HG03196 (cell line): Measurements from ENCODE around the gene SULT1E1.
"Not testable (repeated sequence)": the region's sequence is repeated elsewhere in the genome, so short reads cannot be mapped to it uniquely, and the experiment has no call there.

Experiments used
- ATAC-seq: cut with Tn5 transposase; IDR thresholded peaks from one replicate; pipeline ENCODE4 v1.9.1; 2021; ENCODE audit not compliant: unreplicated experiment

The SULT1E1 gene

GRCh38 chr4:69848028-69848427 lies 11.9 kb downstream of the SULT1E1 start:
- ATAC-seq = no peak

GRCh38 chr4:69843932-69844331 lies 16.0 kb downstream of the SULT1E1 start:
- ATAC-seq = peak; percentile 72

GRCh38 chr4:69843301-69843700 lies 16.6 kb downstream of the SULT1E1 start:
- no peak for ATAC-seq

GRCh38 chr4:69838977-69839376 lies 21.0 kb downstream of the SULT1E1 start:
- no peak for ATAC-seq

- no peak for ATAC-seq
Measured at GRCh38 chr4:69836287-69836686, 23.7 kb downstream of the SULT1E1 start.

GRCh38 chr4:69835766-69836165 lies 24.2 kb downstream of the SULT1E1 start:
- ATAC-seq = no peak

GRCh38 chr4:69833251-69833650 lies 26.7 kb downstream of the SULT1E1 start:
- ATAC-seq = no peak

GRCh38 chr4:69832326-69833030 lies 27.5 kb downstream of the SULT1E1 start:
- ATAC-seq = peak; percentile 48

GRCh38 chr4:69831646-69832325 lies 28.2 kb downstream of the SULT1E1 start:
- ATAC-seq = peak; percentile 93

GRCh38 chr4:69831270-69831627 lies 28.7 kb downstream of the SULT1E1 start:
- no peak for ATAC-seq

- no peak for ATAC-seq
Measured at GRCh38 chr4:69830560-69831269, 29.2 kb downstream of the SULT1E1 start.

GRCh38 chr4:69830192-69830559 lies 29.8 kb downstream of the SULT1E1 start:
- ATAC-seq = no peak

GRCh38 chr4:69829678-69830077 lies 30.3 kb downstream of the SULT1E1 start:
- no peak for ATAC-seq

GRCh38 chr4:69828828-69829227 lies 31.1 kb downstream of the SULT1E1 start:
- no peak for ATAC-seq

GRCh38 chr4:69825056-69825455 lies 34.9 kb downstream of the SULT1E1 start:
- not testable (repeated sequence) for ATAC-seq

- ATAC-seq = peak; percentile 84
Measured at GRCh38 chr4:69823481-69824186, 36.3 kb downstream of the SULT1E1 start.

GRCh38 chr4:69823048-69823447 lies 36.9 kb downstream of the SULT1E1 start:
- peak; percentile 11 for ATAC-seq

- ATAC-seq = no peak
Measured at GRCh38 chr4:69822198-69822597, 37.7 kb downstream of the SULT1E1 start.

- no peak for ATAC-seq
Measured at GRCh38 chr4:69818060-69818639, 41.8 kb downstream of the SULT1E1 start.

GRCh38 chr4:69816236-69816635 lies 43.7 kb downstream of the SULT1E1 start:
- ATAC-seq = no peak

GRCh38 chr4:69813628-69814027 lies 46.3 kb downstream of the SULT1E1 start:
- no peak for ATAC-seq
